Liver (tissue), 9 donors: ENCODE data around the gene HS3ST2. TPM values are rescaled to one million over a fixed set of nuclear protein-coding genes. Genes with fewer than 3 reads are reported as not detected.

ENCODE experiments used
- DNase-seq: peaks from one replicate; pipeline ENCODE4 v3.0.0-alpha.2; 2017; ENCODE audit warnings: low spot score
- H3K27ac ChIP-seq, 2 donors: one replicate each; pipeline ENCODE4 v1.7.0; 2013; ENCODE audit warnings: inconsistent platforms in 2 of 2, low read length in 2 of 2, control low read depth in 1 of 2, low read depth in 1 of 2, mild to moderate bottlenecking in 1 of 2
- H3K27me3 ChIP-seq, 4 donors: one replicate each; pipeline versions ENCODE4 v1.6.1 to v1.7.0; 2013; ENCODE audit warnings: low read length in 3 of 4, inconsistent platforms in 1 of 4, mild to moderate bottlenecking in 1 of 4, moderate library complexity in 1 of 4; ENCODE audit not compliant: control insufficient read depth in 4 of 4, insufficient read depth in 4 of 4
- H3K36me3 ChIP-seq, 4 donors: one replicate each; pipeline versions ENCODE4 v1.6.1 to v1.7.0; 2013; ENCODE audit warnings: low read length in 3 of 4, mild to moderate bottlenecking in 3 of 4, low read depth in 1 of 4, moderate library complexity in 1 of 4; ENCODE audit not compliant: control insufficient read depth in 4 of 4, insufficient read depth in 3 of 4
- H3K4me1 ChIP-seq, 4 donors: one replicate each; pipeline versions ENCODE4 v1.6.1 to v1.7.0; 2013; ENCODE audit warnings: low read length in 3 of 4, mild to moderate bottlenecking in 3 of 4, moderate library complexity in 1 of 4; ENCODE audit not compliant: control insufficient read depth in 4 of 4, insufficient read depth in 4 of 4
- H3K4me3 ChIP-seq, 3 donors: one replicate each; pipeline versions ENCODE4 v1.6.1 to v1.7.0; 2013; ENCODE audit warnings: low read length in 3 of 3, control low read depth in 1 of 3, low read depth in 1 of 3, mild to moderate bottlenecking in 1 of 3
- H3K9ac ChIP-seq, 2 donors: one replicate each; pipeline ENCODE4 v1.7.0; 2013; ENCODE audit warnings: low read length in 2 of 2, mild to moderate bottlenecking in 2 of 2, moderate library complexity in 2 of 2, control low read depth in 1 of 2, low read depth in 1 of 2
- H3K9me3 ChIP-seq, 4 donors: one replicate each; pipeline versions ENCODE4 v1.6.1 to v1.7.0; 2013; ENCODE audit warnings: low read length in 3 of 4; ENCODE audit not compliant: control insufficient read depth in 4 of 4
- CTCF ChIP-seq: fragments of 150-350 bp; IDR thresholded peaks from 2 replicates; pipeline ENCODE4 v1.5.1; 2017; ENCODE audit warnings: improper control_type of control experiment, low read depth, low read length; ENCODE audit not compliant: missing input control
- EGR1 ChIP-seq, 2 donors: IDR thresholded peaks; 2 replicates each; pipeline ENCODE4 v1.6.1; 2016 to 2018; ENCODE audit warnings: antibody characterized with exemption in 2 of 2, low read depth in 2 of 2
- FOXA1 ChIP-seq: IDR thresholded peaks from 2 replicates; pipeline ENCODE4 v1.6.1; 2016; ENCODE audit warnings: antibody characterized with exemption
- FOXA2 ChIP-seq: IDR thresholded peaks from 2 replicates; pipeline ENCODE4 v1.6.1; 2016; ENCODE audit warnings: antibody characterized with exemption
- GABPA ChIP-seq, 2 donors: IDR thresholded peaks in 1 of 2; conservative IDR thresholded peaks in 1 of 2; 2 replicates each; pipeline ENCODE4 v1.6.1; 2016; ENCODE audit warnings: antibody characterized with exemption in 2 of 2, mild to moderate bottlenecking in 1 of 2, moderate library complexity in 1 of 2
- HNF4G ChIP-seq: IDR thresholded peaks from 2 replicates; pipeline ENCODE4 v1.6.1; 2016; ENCODE audit warnings: antibody characterized with exemption
- JUND ChIP-seq, 2 donors: IDR thresholded peaks; 2 replicates each; pipeline ENCODE4 v1.6.1; 2016; ENCODE audit warnings: antibody characterized with exemption in 2 of 2
- NR2F2 ChIP-seq: IDR thresholded peaks from 2 replicates; pipeline ENCODE4 v1.6.1; 2016; ENCODE audit warnings: antibody characterized with exemption
- RAD21 ChIP-seq, 2 donors: IDR thresholded peaks; 2 replicates each; pipeline ENCODE4 v1.6.1; 2016; ENCODE audit warnings: antibody characterized with exemption in 2 of 2, mild to moderate bottlenecking in 2 of 2
- RXRA ChIP-seq, 2 donors: IDR thresholded peaks; 2 replicates each; pipeline ENCODE4 v1.6.1; 2017 to 2018; ENCODE audit warnings: antibody characterized with exemption in 2 of 2, mild to moderate bottlenecking in 1 of 2
- SP1 ChIP-seq: IDR thresholded peaks from 2 replicates; pipeline ENCODE4 v1.6.1; 2018; ENCODE audit warnings: antibody characterized with exemption, mild to moderate bottlenecking
- TAF1 ChIP-seq: conservative IDR thresholded peaks from 2 replicates; pipeline ENCODE4 v1.6.1; 2016; ENCODE audit warnings: antibody characterized with exemption, mild to moderate bottlenecking
- YY1 ChIP-seq: IDR thresholded peaks from 2 replicates; pipeline ENCODE4 v1.6.1; 2016; ENCODE audit warnings: antibody characterized with exemption, mild to moderate bottlenecking
- ZBTB33 ChIP-seq: IDR thresholded peaks from 2 replicates; pipeline ENCODE4 v1.6.1; 2016; ENCODE audit warnings: antibody characterized with exemption
- WGBS: extraction: QIAGEN DNeasy Blood & Tissue Kit; methylation state at CpG from one replicate; pipeline ENCODE4 v1.1.7; 2013; 5-methylcytosine and 5-hydroxymethylcytosine counted together
- polyA plus RNA-seq, 2 donors: library from polyadenylated mRNA; stranded (reverse) in 1 of 2; unstranded in 1 of 2; fragments of 200-250 nt in 1 of 2; fragments of >200 nt in 1 of 2; fragmentation: Nextera tagmentation in 1 of 2; extraction: Ambion mirVana in 1 of 2; gene quantifications; one replicate each; pipeline versions ENCODE4 v1.2.1 to v1.2.3, GENCODE V29; 2013 to 2015
- total RNA-seq, 2 donors: library from RNA; depleted of rRNA; stranded (reverse); fragments of >200 nt; gene quantifications; one replicate each; pipeline ENCODE4 v1.2.3, GENCODE V29; 2014
- TF ChIP-seq, protein P1 (sequence below): IDR thresholded peaks from 2 replicates; pipeline ENCODE4 v1.6.1; 2016; ENCODE audit warnings: antibody characterized with exemption, mild to moderate bottlenecking
- TF ChIP-seq, protein P2 (sequence below): IDR thresholded peaks from 2 replicates; pipeline ENCODE4 v1.6.1; 2016; ENCODE audit warnings: antibody characterized with exemption
- donor health status: healthy.
- donor health status: healthy.
- donor health status: healthy.
- donor health status: healthy.
- donor health status: healthy.

Gene HS3ST2
- total and polyA plus RNA-seq, 4 donors: 0.08 to 0.14 (median 0.09) TPM; not detected in 1

DNA sequence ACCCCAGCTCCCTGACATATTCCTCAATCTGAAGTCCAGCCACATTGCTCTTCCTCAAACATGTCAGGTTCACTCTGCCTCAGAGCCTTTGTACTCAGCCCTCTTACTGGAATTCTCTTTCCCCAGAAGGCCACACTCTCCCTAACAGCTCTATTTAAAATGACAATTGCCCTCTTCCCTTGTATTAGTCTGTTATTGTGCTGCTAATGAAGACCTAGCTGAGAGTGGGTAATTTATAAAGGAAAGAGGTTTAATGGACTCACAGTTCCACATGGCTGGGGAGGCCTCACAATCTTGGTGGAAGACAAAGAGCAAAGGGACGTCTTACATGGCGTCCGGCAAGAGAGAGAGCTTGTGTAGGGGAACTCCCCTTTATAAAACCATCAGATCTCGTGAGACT, 46.0 kb downstream of the HS3ST2 start:
- no peaks in the 10 kb centered on the region for H3K4me1 ChIP-seq
- H3K27ac ChIP-seq: no peak overlapping the region
- WGBS: 71% methylated on average over 4 of the region's 4 CpGs
- H3K9me3 ChIP-seq: no peaks in the 10 kb centered on the region
- no peaks in the 10 kb centered on the region for H3K36me3 ChIP-seq
- no peak for TF ChIP-seq FOXA2
- no peak for TF ChIP-seq ZBTB33
- TF ChIP-seq GABPA (IDR thresholded peaks at IDR 0.05 in 1 of 2, conservative IDR thresholded peaks at IDR 0.05 in 1 of 2): no peak
- TF ChIP-seq RAD21 (IDR thresholded peaks at IDR 0.05): no peak
- TF ChIP-seq, protein P1, sequence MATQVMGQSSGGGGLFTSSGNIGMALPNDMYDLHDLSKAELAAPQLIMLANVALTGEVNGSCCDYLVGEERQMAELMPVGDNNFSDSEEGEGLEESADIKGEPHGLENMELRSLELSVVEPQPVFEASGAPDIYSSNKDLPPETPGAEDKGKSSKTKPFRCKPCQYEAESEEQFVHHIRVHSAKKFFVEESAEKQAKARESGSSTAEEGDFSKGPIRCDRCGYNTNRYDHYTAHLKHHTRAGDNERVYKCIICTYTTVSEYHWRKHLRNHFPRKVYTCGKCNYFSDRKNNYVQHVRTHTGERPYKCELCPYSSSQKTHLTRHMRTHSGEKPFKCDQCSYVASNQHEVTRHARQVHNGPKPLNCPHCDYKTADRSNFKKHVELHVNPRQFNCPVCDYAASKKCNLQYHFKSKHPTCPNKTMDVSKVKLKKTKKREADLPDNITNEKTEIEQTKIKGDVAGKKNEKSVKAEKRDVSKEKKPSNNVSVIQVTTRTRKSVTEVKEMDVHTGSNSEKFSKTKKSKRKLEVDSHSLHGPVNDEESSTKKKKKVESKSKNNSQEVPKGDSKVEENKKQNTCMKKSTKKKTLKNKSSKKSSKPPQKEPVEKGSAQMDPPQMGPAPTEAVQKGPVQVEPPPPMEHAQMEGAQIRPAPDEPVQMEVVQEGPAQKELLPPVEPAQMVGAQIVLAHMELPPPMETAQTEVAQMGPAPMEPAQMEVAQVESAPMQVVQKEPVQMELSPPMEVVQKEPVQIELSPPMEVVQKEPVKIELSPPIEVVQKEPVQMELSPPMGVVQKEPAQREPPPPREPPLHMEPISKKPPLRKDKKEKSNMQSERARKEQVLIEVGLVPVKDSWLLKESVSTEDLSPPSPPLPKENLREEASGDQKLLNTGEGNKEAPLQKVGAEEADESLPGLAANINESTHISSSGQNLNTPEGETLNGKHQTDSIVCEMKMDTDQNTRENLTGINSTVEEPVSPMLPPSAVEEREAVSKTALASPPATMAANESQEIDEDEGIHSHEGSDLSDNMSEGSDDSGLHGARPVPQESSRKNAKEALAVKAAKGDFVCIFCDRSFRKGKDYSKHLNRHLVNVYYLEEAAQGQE: no peak
- no peak for TF ChIP-seq CTCF
- TF ChIP-seq YY1: no peak
- TF ChIP-seq NR2F2: no peak
- TF ChIP-seq, protein P2, sequence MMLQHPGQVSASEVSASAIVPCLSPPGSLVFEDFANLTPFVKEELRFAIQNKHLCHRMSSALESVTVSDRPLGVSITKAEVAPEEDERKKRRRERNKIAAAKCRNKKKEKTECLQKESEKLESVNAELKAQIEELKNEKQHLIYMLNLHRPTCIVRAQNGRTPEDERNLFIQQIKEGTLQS: no peak
- TF ChIP-seq JUND (IDR thresholded peaks at IDR 0.05): no peak
- no peak for TF ChIP-seq HNF4G
- no peak for TF ChIP-seq TAF1
- H3K9ac ChIP-seq: no peak overlapping the region
- H3K4me3 ChIP-seq: no peak overlapping the region
- H3K27me3 ChIP-seq: peaks cover 0 to 2% (median 0%) of the 10 kb centered on the region in 4 donors
- no peak for DNase-seq

GRCh38 chr16:22861580-22861979, 47.6 kb downstream of the HS3ST2 start:
- Histone ChIP-seq H3K4me3 (no peak overlapping the region), H3K27ac (no peak overlapping the region), H3K27me3 (peaks cover 0 to 2% (median 0%) of the 10 kb centered on the region in 4 donors), H3K36me3 (no peaks in the 10 kb centered on the region), H3K4me1 (no peaks in the 10 kb centered on the region), H3K9me3 (no peaks in the 10 kb centered on the region), H3K9ac (no peak overlapping the region)
- 82% methylated on average over 3 of the region's 3 CpGs for WGBS
- no peak for DNase-seq
- no peak for TF ChIP-seq HNF4G
- TF ChIP-seq EGR1 (IDR thresholded peaks at IDR 0.05; ENCODE audit: low read depth in 2 of 2): no peak
- no peak for TF ChIP-seq FOXA2
- no peak for TF ChIP-seq FOXA1
- TF ChIP-seq RAD21 (IDR thresholded peaks at IDR 0.05): no peak
- TF ChIP-seq SP1: no peak
- no peak for TF ChIP-seq YY1
- TF ChIP-seq, protein P1: no peak
- TF ChIP-seq JUND (IDR thresholded peaks at IDR 0.05): no peak
- TF ChIP-seq, protein P2: no peak
- no peak for TF ChIP-seq ZBTB33
- TF ChIP-seq RXRA (IDR thresholded peaks at IDR 0.05): no peak
